ENCODE results near the gene MIPOL1. TPM values are rescaled to one million over a fixed set of nuclear protein-coding genes. Genes with fewer than 3 reads are reported as not detected.

Gene MIPOL1
- total RNA-seq, 2 experiments from 2014 or later, result not detected

DNA sequence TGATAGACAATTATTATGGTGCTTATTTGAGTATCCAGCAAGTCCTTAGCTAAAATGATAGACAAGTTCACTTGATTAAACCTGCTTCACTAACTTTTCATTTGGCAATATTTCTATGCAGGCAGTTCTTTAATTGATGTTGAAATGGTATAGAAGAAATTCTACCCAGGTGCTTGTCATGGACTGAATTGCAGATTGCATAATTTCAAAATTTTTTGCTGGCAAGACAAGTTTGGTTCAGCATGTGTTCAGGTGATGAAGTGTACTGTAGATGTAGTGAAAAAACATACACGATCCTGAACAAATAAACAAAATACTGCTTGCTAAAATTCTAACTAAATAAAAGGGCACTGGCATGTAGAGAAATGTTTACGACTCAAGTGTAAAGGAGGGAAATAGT, 208.4 kb downstream of the MIPOL1 start:
- no peak for DNase-seq (ENCODE audit: low spot score)
- no peak for TF ChIP-seq EZH2phosphoT487 (IDR thresholded peaks at IDR 0.05; ENCODE audit: borderline replicate concordance, low read depth, low read length)
- TF ChIP-seq, protein P1, sequence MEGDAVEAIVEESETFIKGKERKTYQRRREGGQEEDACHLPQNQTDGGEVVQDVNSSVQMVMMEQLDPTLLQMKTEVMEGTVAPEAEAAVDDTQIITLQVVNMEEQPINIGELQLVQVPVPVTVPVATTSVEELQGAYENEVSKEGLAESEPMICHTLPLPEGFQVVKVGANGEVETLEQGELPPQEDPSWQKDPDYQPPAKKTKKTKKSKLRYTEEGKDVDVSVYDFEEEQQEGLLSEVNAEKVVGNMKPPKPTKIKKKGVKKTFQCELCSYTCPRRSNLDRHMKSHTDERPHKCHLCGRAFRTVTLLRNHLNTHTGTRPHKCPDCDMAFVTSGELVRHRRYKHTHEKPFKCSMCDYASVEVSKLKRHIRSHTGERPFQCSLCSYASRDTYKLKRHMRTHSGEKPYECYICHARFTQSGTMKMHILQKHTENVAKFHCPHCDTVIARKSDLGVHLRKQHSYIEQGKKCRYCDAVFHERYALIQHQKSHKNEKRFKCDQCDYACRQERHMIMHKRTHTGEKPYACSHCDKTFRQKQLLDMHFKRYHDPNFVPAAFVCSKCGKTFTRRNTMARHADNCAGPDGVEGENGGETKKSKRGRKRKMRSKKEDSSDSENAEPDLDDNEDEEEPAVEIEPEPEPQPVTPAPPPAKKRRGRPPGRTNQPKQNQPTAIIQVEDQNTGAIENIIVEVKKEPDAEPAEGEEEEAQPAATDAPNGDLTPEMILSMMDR (conservative IDR thresholded peaks at IDR 0.05; ENCODE audit: low read length), result no peak
- Histone ChIP-seq H3K79me2 (ENCODE audit: insufficient read depth, low read depth, low read length) (no peaks in the 10 kb centered on the region), H3K9me3 (ENCODE audit: low read length) (no peaks in the 10 kb centered on the region), H3K4me3 (ENCODE audit: low read depth, low read length, poor library complexity, severe bottlenecking) (no peak overlapping the region), H3K36me3 (ENCODE audit: insufficient read depth, low read length) (no peaks in the 10 kb centered on the region), H4K20me1 (ENCODE audit: insufficient read depth, low read length) (no peaks in the 10 kb centered on the region), H3K9me2 (ENCODE audit: insufficient read depth, low read length) (no peaks in the 10 kb centered on the region), H3K4me2 (ENCODE audit: low read length) (no peak overlapping the region), H2AFZ (ENCODE audit: low read length) (no peak overlapping the region), H3K4me1 (ENCODE audit: insufficient read depth, low read length, poor library complexity, severe bottlenecking) (no peaks in the 10 kb centered on the region), H3K27ac (ENCODE audit: low read depth, low read length, poor library complexity, severe bottlenecking) (no peak overlapping the region)
- BruUV-seq (replicated peaks), result no TSS peak
- intact Hi-C loops (cut with micrococcal nuclease; ENCODE audit: unreplicated experiment), result no loop called here
- ChIA-PET POLR2A (no interaction called here), CTCF (ENCODE audit: unreplicated experiment) (no interaction called here)

DNA sequence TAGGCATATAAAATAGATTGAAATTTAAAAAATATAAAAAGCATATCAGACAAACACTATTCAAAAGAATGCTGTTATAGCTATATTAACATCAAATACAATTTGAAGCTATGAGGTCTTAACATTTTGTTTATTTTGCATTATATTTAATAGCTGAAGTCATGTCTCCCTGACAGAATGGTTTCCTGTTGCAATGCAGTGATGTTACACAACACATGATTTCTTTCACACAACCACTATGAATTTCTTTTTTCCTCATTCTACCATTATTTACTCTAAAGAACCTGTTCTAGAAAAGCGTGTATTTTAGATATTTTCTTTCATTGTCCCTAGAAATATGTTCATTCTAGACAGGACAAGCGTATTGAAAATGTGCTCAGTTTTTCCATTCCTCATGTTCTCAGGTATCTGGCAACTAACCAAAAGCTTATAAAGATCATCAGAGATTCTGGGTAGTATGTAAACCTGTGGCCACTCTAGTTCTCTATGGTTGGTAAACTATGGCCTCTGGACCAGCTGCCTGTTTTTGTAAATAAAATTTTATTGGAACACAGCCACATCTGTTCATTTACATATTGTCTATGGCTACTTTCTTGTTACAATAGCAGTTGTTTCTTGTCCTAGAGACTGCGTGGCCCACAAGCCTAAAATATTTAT, 213.5 kb downstream of the MIPOL1 start:
- ChIA-PET CTCF (ENCODE audit: unreplicated experiment) (no interaction called here), POLR2A (interaction anchor here (0.6 to 1.2 kb wide), 2 partner anchors 8 to 171 kb away, joined by 3 read pairs; no protein-coding TSS in a partner anchor)
- no peak for TF ChIP-seq EZH2phosphoT487 (IDR thresholded peaks at IDR 0.05; ENCODE audit: borderline replicate concordance, low read depth, low read length)
- TF ChIP-seq, protein P1 (conservative IDR thresholded peaks at IDR 0.05; ENCODE audit: low read length), result no peak
- Histone ChIP-seq H3K4me2 (ENCODE audit: low read length) (no peak overlapping the region), H3K4me1 (ENCODE audit: insufficient read depth, low read length, poor library complexity, severe bottlenecking) (no peaks in the 10 kb centered on the region), H3K79me2 (ENCODE audit: insufficient read depth, low read depth, low read length) (no peaks in the 10 kb centered on the region), H4K20me1 (ENCODE audit: insufficient read depth, low read length) (no peaks in the 10 kb centered on the region), H3K4me3 (ENCODE audit: low read depth, low read length, poor library complexity, severe bottlenecking) (no peak overlapping the region), H3K27ac (ENCODE audit: low read depth, low read length, poor library complexity, severe bottlenecking) (no peak overlapping the region), H3K36me3 (ENCODE audit: insufficient read depth, low read length) (no peaks in the 10 kb centered on the region), H3K9me3 (ENCODE audit: low read length) (no peaks in the 10 kb centered on the region), H2AFZ (ENCODE audit: low read length) (no peak overlapping the region), H3K9me2 (ENCODE audit: insufficient read depth, low read length) (no peaks in the 10 kb centered on the region)
- no TSS peak for BruUV-seq (replicated peaks)
- no peak for DNase-seq (ENCODE audit: low spot score)
- intact Hi-C loops (cut with micrococcal nuclease; ENCODE audit: unreplicated experiment), result no loop called here

DNA sequence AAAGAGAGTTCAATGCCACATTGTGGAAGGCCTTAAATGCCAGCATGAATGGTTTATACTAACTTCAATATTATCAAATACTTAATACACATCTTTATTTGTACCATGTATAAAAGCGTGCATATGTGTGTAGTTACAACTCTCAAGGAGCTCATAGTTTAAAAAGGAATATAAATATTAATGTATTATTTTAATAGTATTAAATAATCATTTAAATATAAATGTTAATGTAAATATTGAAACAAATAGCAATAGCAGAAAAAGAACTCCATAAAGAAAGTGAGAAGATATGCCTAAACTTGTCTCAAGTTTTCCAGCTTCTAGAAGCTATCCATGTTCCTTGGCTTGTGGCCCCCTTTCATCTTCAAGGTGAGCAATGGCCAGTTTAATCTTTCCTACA, 215.3 kb downstream of the MIPOL1 start:
- CTCF ChIA-PET (ENCODE audit: unreplicated experiment), result no interaction called here
- Histone ChIP-seq H3K4me2 (ENCODE audit: low read length) (no peak overlapping the region), H2AFZ (ENCODE audit: low read length) (no peak overlapping the region), H3K9me3 (ENCODE audit: low read length) (no peaks in the 10 kb centered on the region), H3K79me2 (ENCODE audit: insufficient read depth, low read depth, low read length) (no peaks in the 10 kb centered on the region), H3K4me1 (ENCODE audit: insufficient read depth, low read length, poor library complexity, severe bottlenecking) (no peaks in the 10 kb centered on the region), H3K4me3 (ENCODE audit: low read depth, low read length, poor library complexity, severe bottlenecking) (no peak overlapping the region), H3K36me3 (ENCODE audit: insufficient read depth, low read length) (no peaks in the 10 kb centered on the region), H3K27ac (ENCODE audit: low read depth, low read length, poor library complexity, severe bottlenecking) (no peak overlapping the region), H3K9me2 (ENCODE audit: insufficient read depth, low read length) (no peaks in the 10 kb centered on the region), H4K20me1 (ENCODE audit: insufficient read depth, low read length) (no peaks in the 10 kb centered on the region)
- intact Hi-C loops (cut with micrococcal nuclease; ENCODE audit: unreplicated experiment), result no loop called here
- no TSS peak for BruUV-seq (replicated peaks)
- POLR2A ChIA-PET, result no interaction called here
- TF ChIP-seq, protein P1 (conservative IDR thresholded peaks at IDR 0.05; ENCODE audit: low read length), result no peak
- TF ChIP-seq EZH2phosphoT487 (IDR thresholded peaks at IDR 0.05; ENCODE audit: borderline replicate concordance, low read depth, low read length), result no peak
- no peak for DNase-seq (ENCODE audit: low spot score)
